Measurements from ENCODE around the gene CPNE5. TPM values are rescaled to one million over a fixed set of nuclear protein-coding genes. Genes with fewer than 3 reads are reported as not detected.

The CPNE5 gene
- total RNA-seq, 2 experiments from 2014 or later: 0.19 to 0.28 TPM

- intact Hi-C loops (cut with DNase I, micrococcal nuclease): no loop called here
- peaks cover 5% of the 10 kb centered on the region for H3K4me1 ChIP-seq (ENCODE audit: insufficient read depth, low read length)
- Mint-ChIP-seq H3K27ac (no peak overlapping the region), H3K36me3 (ENCODE audit: low read depth) (no peaks in the 10 kb centered on the region), H3K4me1 (ENCODE audit: low read depth) (no peaks in the 10 kb centered on the region), H3K4me3 (no peak overlapping the region), H3K9me3 (no peaks in the 10 kb centered on the region), H3K27me3 (no peaks in the 10 kb centered on the region)
- ChIA-PET POLR2A (interaction anchor here (0.5 kb wide), 1 partner anchor 654 kb away, joined by 4 read pairs; no protein-coding TSS in a partner anchor), CTCF (no interaction called here)
- DNase-seq: peak in 1 of 14 experiments; percentile 7
- ATAC-seq (ENCODE audit: poor library complexity): no peak
- no peak overlapping the region for H3K27ac ChIP-seq (ENCODE audit: low read depth in 1 of 2, low read length in 2 of 2)
- no peak overlapping the region for H3K4me3 ChIP-seq (ENCODE audit: low read length)
- H3K9me3 ChIP-seq (ENCODE audit: control insufficient read depth in 1 of 2, insufficient read depth in 1 of 2, low read length in 2 of 2): no peaks in the 10 kb centered on the region
- H3K27me3 ChIP-seq (ENCODE audit: control insufficient read depth in 1 of 2, insufficient read depth in 2 of 2, low read length in 2 of 2): no peaks in the 10 kb centered on the region
- TF ChIP-seq CTCF (IDR thresholded peaks at IDR 0.05): no peak
- no peaks in the 10 kb centered on the region for H3K36me3 ChIP-seq (ENCODE audit: insufficient read depth, low read length)
Observed at GRCh38 chr6:36700071-36700812, 139.0 kb downstream of the CPNE5 start.

GRCh38 chr6:36699348-36699747 lies 139.9 kb downstream of the CPNE5 start:
- Histone ChIP-seq H3K9me3 (ENCODE audit: control insufficient read depth in 1 of 2, insufficient read depth in 1 of 2, low read length in 2 of 2) (no peaks in the 10 kb centered on the region), H3K36me3 (ENCODE audit: insufficient read depth, low read length) (no peaks in the 10 kb centered on the region), H3K4me1 (ENCODE audit: insufficient read depth, low read length) (peaks cover 5% of the 10 kb centered on the region), H3K4me3 (ENCODE audit: low read length) (no peak overlapping the region), H3K27me3 (ENCODE audit: control insufficient read depth in 1 of 2, insufficient read depth in 2 of 2, low read length in 2 of 2) (no peaks in the 10 kb centered on the region), H3K27ac (ENCODE audit: low read depth in 1 of 2, low read length in 2 of 2) (no peak overlapping the region)
- Mint-ChIP-seq H3K4me1 (ENCODE audit: low read depth) (no peaks in the 10 kb centered on the region), H3K9me3 (no peaks in the 10 kb centered on the region), H3K4me3 (no peak overlapping the region), H3K27me3 (no peaks in the 10 kb centered on the region), H3K27ac (no peak overlapping the region), H3K36me3 (ENCODE audit: low read depth) (no peaks in the 10 kb centered on the region)
- ATAC-seq (ENCODE audit: poor library complexity): no peak
- no peak for TF ChIP-seq CTCF (IDR thresholded peaks at IDR 0.05)
- POLR2A ChIA-PET: no interaction called here
- intact Hi-C loops (cut with DNase I, micrococcal nuclease): no loop called here
- CTCF ChIA-PET: no interaction called here
- DNase-seq: peak in 1 of 14 experiments; percentile 22

- Mint-ChIP-seq H3K4me3 (no peak overlapping the region), H3K27me3 (no peaks in the 10 kb centered on the region), H3K27ac (no peak overlapping the region), H3K4me1 (ENCODE audit: low read depth) (no peaks in the 10 kb centered on the region), H3K36me3 (ENCODE audit: low read depth) (no peaks in the 10 kb centered on the region), H3K9me3 (no peaks in the 10 kb centered on the region)
- no peaks in the 10 kb centered on the region for H3K36me3 ChIP-seq (ENCODE audit: insufficient read depth, low read length)
- H3K9me3 ChIP-seq (ENCODE audit: control insufficient read depth in 1 of 2, insufficient read depth in 1 of 2, low read length in 2 of 2): no peaks in the 10 kb centered on the region
- no peak overlapping the region for H3K4me3 ChIP-seq (ENCODE audit: low read length)
- no peak overlapping the region for H3K27ac ChIP-seq (ENCODE audit: low read depth in 1 of 2, low read length in 2 of 2)
- no peak for DNase-seq
- intact Hi-C loops (cut with DNase I, micrococcal nuclease): no loop called here
- POLR2A ChIA-PET: no interaction called here
- H3K4me1 ChIP-seq (ENCODE audit: insufficient read depth, low read length): peaks cover 5% of the 10 kb centered on the region
- CTCF ChIA-PET: no interaction called here
- ATAC-seq (ENCODE audit: poor library complexity): no peak
- no peaks in the 10 kb centered on the region for H3K27me3 ChIP-seq (ENCODE audit: control insufficient read depth in 1 of 2, insufficient read depth in 2 of 2, low read length in 2 of 2)
- no peak for TF ChIP-seq CTCF (IDR thresholded peaks at IDR 0.05)
Observed at GRCh38 chr6:36698871-36699271, 140.4 kb downstream of the CPNE5 start.
